GM11168 (cell line): ENCODE results near the gene MXD4.
"Not testable (repeated sequence)": the region's sequence is repeated elsewhere in the genome, so short reads cannot be mapped to it uniquely, and the experiment has no call there.

Source experiments
- in situ Hi-C: fragments of 300-500 bp; cut with MboI; formaldehyde crosslinking; loops from one replicate; pipeline ENCODE4 v1.12.0; 2022; ENCODE audit warnings: low sequenced_read_pairs; ENCODE audit not compliant: unreplicated experiment

Gene MXD4

DNA sequence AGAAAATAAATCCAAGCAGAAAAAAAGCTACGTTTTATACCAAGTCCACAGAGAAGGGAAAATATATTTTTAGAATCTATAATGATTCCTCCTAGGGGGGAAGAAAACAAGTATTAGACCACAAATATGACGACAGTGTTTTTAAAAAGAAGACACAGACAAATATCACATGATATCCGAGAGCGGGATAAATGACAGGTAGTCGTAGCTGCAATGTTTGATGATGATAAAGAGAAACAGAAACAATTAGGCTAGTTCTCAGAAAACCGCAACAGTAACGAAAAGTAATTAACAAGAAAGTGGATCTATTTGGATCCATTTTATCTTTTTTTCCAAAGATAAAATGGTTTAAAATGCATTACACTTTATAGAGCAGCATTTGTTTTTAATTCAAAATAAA, 20.9 kb downstream of the MXD4 start:
- in situ Hi-C loops, result no loop called here

DNA sequence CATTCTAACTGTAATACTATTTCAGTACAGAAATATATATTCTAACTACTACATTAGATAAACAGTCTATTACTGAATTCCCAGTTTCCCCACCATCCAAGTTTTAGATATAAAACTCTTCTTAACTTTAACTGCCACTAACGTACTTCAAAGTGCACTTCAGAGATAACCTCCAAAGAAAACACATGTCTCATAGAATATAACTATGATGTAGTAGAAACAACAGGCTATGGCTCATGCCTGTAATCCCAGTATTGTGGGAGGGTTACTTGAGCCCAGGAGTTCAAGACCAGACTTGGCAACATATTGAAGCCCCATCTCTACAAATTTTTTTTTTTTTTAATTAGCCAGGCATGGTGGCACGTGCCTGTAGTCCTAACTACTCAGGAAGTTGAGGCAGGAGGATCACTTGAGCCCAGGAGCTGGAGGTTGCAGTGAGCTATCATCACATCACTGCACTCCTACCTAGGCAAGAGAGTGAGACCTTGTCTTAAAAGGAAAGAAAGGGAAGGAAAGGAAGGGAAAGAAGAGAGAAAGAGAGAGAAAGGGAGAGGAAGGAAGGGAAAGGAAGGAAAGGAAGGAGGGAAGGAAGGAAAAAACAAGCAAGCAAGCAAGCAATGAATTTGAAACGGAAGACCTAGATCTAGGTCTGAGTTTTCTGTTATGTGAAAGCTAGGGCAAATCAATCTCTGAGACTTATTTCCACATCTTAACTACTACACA, 24.8 kb downstream of the MXD4 start:
- in situ Hi-C loops, result no loop called here

DNA sequence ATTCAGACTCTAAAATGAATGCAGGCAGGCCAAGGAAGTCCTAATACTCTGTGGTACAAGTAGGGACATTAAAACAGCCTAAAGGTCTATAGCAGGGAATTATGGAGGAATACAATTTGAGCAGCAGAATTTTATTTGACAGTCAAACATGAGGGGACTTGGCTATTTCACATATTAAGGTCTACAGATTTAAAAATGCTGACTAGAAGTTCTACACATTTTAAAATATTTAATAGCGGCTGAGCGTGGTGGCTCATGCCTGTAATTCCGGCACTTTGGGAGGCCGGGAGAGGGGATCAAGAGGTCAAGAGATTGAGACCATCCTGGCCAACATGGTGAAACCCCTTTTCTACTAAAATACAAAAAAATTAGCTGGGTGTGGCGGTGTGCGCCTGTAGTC, 30.8 kb downstream of the MXD4 start:
- in situ Hi-C loops, result no loop called here

DNA sequence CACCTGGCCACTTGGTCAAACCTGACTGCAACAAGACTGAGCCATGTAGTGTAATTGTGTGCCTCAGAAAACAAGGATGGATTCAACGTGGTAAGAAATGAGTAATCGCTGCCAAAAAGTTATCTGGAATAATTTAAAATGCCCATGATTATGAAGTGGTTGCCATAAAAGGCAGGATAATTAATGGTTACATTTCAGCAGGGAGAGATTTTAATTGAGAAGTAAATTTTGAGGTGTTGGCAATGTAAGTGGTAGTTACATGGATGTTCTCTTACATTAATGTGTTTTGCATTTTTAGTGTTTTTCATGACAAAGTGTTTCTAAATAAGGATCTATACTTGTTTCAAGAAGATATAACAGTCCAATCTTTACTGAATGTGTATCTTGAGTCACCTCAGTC, 35.6 kb downstream of the MXD4 start:
- in situ Hi-C loops, result no loop called here

DNA sequence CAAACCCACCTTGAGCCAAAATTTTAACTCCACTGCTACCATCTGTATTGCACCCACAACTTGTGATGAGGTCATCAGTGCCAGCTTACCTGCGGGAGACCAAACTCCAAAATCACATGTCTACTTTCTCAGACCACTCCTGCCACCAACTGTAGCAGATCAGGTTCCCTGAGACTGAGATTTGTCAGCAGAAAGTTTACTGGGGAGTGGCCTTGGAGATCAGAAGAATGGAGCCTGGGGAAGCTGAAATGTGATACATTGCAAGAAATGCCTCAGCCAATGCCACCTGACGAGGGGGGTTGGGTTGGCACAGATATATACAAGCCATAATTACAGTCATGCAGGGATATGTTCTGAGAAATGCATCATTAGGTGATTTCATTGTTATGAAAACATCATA, 39.1 kb downstream of the MXD4 start:
- in situ Hi-C loops, result no loop called here

DNA sequence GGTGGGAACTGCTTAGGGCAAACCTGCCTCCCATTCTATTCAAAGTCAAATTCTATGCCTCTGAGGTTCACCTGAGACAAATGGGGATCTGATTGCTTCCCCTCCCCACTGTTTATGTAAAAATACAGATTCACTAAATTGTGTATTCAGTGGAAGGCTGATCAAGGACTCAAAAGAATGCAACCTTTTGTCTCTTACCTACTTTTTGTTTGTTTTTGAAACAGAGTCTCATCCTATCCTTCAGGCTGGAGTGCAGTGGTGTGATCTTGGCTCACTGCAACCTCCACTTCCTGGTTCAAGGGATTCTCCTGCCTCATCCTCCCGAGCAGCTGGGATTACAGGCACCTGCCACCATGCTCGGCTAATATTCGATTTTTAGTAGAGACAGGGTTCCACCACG, 40.5 kb downstream of the MXD4 start:
- in situ Hi-C loops, result not testable (repeated sequence)

DNA sequence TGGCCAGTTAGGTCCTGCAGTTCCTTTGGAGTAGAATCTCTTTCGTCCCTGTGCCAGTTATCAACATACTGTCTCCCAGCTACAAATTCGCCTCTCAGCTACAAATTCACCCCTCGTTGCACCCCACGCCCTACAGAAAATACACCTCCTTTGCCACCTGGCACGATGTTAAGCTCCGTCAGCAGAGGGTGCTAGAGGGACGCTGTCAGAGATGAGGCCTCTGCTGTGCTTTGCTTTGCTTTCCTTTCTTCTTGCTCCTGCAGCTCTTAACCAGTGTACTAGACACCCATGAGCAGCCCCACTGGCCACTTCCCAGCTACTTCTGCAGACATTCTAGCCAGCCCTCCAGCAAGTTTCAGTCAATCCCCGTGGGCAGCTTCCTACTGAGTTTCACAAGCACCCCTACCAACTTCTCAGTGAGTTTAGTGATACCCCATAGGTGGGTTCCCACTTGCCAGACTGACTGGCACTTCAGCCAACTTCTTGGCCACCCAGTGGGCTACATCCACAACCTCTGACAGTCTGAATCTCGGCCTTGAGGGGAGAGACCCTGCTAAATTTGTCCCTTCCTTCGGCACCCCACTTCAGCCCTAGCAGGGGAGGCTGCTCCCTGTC, 41.8 kb downstream of the MXD4 start:
- in situ Hi-C loops, result no loop called here

DNA sequence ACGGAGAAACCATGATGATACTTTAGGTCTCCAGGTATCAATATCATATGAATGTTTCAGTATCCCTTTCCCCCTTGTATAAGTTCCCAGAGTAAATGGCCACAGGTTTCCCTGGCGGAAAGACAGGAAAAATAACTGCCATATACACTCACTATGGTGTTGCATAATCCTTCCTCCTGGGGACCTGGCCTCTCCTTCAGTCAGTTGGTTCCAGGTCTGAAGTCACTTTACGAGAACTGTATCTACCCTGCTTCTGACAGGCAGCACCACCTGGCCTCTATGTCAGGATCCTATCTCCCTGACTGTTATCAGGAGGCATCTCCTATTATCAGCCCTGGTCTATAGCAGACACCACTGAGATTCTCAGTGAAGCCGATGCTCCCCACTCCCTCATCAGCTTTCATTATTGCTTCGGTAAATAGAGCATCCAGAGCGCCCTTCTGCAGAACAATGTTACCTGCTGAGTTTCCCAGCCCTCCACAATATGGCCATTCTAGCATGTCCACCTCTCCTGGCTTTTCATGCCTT, 42.6 kb downstream of the MXD4 start:
- in situ Hi-C loops, result no loop called here

DNA sequence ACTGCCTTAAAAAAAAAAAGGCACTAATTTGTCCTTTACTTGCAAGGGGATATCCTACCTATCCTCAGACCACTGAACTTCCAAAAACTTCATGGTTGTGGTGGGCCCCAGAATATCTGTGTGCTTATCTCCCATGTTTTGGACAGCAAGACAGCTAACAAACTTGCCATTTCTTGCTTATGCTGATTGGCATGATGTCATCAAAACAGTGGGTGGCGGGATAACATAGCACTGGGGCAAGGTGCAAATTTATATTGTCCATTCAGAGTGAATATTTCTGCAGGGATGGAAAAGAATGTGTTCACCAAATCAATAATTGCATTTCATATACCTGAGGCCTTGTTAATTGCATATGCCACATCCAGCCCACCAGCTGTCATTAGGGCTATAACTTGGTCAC, 43.5 kb downstream of the MXD4 start:
- in situ Hi-C loops, result no loop called here

DNA sequence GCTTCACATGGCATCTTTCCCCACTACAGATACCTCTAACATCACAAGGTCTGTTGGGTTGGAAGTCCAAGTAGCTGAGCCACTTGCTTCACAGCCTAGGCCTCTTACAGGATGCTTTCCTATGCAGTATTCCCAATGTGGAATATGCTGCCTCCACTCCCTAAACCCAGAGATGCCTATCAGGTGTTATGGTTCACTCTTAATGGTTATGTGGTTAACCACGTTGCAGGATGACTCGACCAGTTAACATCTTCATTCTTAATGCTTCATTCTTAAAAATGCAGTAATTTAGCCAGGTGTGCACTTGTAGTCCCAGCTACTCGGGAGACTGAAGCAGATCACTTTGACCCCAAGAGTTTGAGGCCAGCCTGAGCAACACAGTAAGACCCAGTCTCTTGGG, 44.2 kb downstream of the MXD4 start:
- in situ Hi-C loops, result no loop called here

DNA sequence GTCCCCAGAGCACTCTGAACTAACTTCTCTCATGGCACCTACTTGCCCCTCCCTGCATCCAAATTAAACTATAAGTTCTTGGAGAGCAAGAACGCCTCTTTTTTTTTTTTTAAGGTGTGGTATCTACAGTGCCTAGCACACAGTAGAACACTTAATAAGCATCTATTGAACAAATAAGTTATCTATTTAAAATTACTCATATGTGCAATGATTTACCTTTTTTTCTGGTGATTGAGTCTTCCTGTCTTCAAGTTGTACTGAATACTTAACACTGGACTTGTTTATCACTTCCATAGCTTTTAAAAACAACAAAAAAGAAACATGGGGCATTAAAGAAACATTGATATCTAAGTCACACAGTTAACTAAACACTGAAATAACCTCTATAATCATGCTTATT, 49.1 kb downstream of the MXD4 start:
- in situ Hi-C loops, result no loop called here

DNA sequence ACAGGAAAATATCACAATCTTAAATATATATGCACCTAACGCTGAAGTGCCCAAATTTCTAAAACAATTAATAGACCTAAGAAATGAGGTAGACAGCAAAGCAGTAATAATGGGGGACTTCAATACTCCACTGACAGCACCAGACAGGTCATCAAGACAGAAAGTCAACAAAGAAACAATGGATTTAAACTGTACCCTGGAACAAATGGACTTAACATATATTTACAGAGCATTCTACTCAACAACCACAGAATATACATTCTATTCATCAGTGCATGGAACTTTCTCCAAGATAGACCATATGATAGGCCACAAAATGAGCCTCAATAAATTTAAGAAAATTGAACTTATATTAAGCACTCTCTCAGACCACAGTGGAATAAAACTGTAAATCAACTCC, 59.1 kb downstream of the MXD4 start:
- in situ Hi-C loops, result not testable (repeated sequence)
